Nephron progenitor cell (in vitro differentiated cells): ENCODE measurements around the gene TCF19.

Experiments
- DNase-seq: peaks from one replicate; pipeline ENCODE4 v3.0.0; 2021
- H3K27ac Mint-ChIP-seq: 2 replicates; pipeline ENCODE4 v1.8.0; 2021; ENCODE audit warnings: mild to moderate bottlenecking, moderate library complexity, mixed read lengths
- H3K27me3 Mint-ChIP-seq: 2 replicates; pipeline ENCODE4 v1.8.0; 2021; ENCODE audit warnings: mild to moderate bottlenecking, low read depth, mixed read lengths; ENCODE audit not compliant: poor library complexity
- H3K36me3 Mint-ChIP-seq: 2 replicates; pipeline ENCODE4 v1.8.0; 2021; ENCODE audit warnings: low read depth, mixed read lengths
- H3K4me1 Mint-ChIP-seq: 2 replicates; pipeline ENCODE4 v1.8.0; 2021; ENCODE audit warnings: mixed read lengths
- H3K4me3 Mint-ChIP-seq: 2 replicates; pipeline ENCODE4 v1.8.0; 2021; ENCODE audit warnings: mild to moderate bottlenecking, moderate library complexity, mixed read lengths
- H3K9me3 Mint-ChIP-seq: 2 replicates; pipeline ENCODE4 v1.8.0; 2021; ENCODE audit warnings: mild to moderate bottlenecking, moderate library complexity, mixed read lengths
- CTCF ChIP-seq: fragments of 200-600 bp; sonication (generic); IDR thresholded peaks from 2 replicates; pipeline ENCODE4 v1.5.0; 2021; ENCODE audit warnings: antibody characterized with exemption

The TCF19 gene

GRCh38 chr6:31203345-31203979 is 45.1 kb downstream of the TCF19 start:
- Mint-ChIP-seq H3K27me3 (peaks cover 7% of the 10 kb centered on the region), H3K4me1 (peaks cover 38% of the 10 kb centered on the region), H3K9me3 (peaks cover 5% of the 10 kb centered on the region), H3K36me3 (no peaks in the 10 kb centered on the region), H3K4me3 (peak overlapping the region; percentile 24), H3K27ac (peak overlapping the region; percentile 36)
- no peak for TF ChIP-seq CTCF
- DNase-seq, result no peak

GRCh38 chr6:31204751-31205145 is 46.4 kb downstream of the TCF19 start:
- peaks cover 38% of the 10 kb centered on the region for H3K4me1 Mint-ChIP-seq
- H3K4me3 Mint-ChIP-seq, result no peak overlapping the region
- H3K9me3 Mint-ChIP-seq, result peaks cover 5% of the 10 kb centered on the region
- DNase-seq, result no peak
- H3K27ac Mint-ChIP-seq, result peak overlapping the region; percentile 36
- H3K36me3 Mint-ChIP-seq, result no peaks in the 10 kb centered on the region
- H3K27me3 Mint-ChIP-seq, result peaks cover 3% of the 10 kb centered on the region
- TF ChIP-seq CTCF, result no peak

- H3K27me3 Mint-ChIP-seq, result peaks cover 7% of the 10 kb centered on the region
- no peak overlapping the region for H3K27ac Mint-ChIP-seq
- H3K4me3 Mint-ChIP-seq, result no peak overlapping the region
- no peaks in the 10 kb centered on the region for H3K36me3 Mint-ChIP-seq
- DNase-seq, result no peak
- H3K9me3 Mint-ChIP-seq, result peaks cover 5% of the 10 kb centered on the region
- H3K4me1 Mint-ChIP-seq, result peaks cover 38% of the 10 kb centered on the region
- no peak for TF ChIP-seq CTCF
Measured at GRCh38 chr6:31205638-31206037, 47.2 kb downstream of the TCF19 start.

- no peak for TF ChIP-seq CTCF
- Mint-ChIP-seq H3K36me3 (no peaks in the 10 kb centered on the region), H3K27me3 (peaks cover 7% of the 10 kb centered on the region), H3K9me3 (no peaks in the 10 kb centered on the region), H3K27ac (no peak overlapping the region), H3K4me3 (no peak overlapping the region), H3K4me1 (peaks cover 28% of the 10 kb centered on the region)
- no peak for DNase-seq
Measured at GRCh38 chr6:31208506-31208905, 50.1 kb downstream of the TCF19 start.

- H3K4me3 Mint-ChIP-seq, result no peak overlapping the region
- no peak for TF ChIP-seq CTCF
- H3K27me3 Mint-ChIP-seq, result peaks cover 7% of the 10 kb centered on the region
- no peak overlapping the region for H3K27ac Mint-ChIP-seq
- peaks cover 21% of the 10 kb centered on the region for H3K4me1 Mint-ChIP-seq
- H3K9me3 Mint-ChIP-seq, result no peaks in the 10 kb centered on the region
- no peak for DNase-seq
- no peaks in the 10 kb centered on the region for H3K36me3 Mint-ChIP-seq
Measured at GRCh38 chr6:31209137-31209536, 50.7 kb downstream of the TCF19 start.

- peaks cover 14% of the 10 kb centered on the region for H3K4me1 Mint-ChIP-seq
- no peaks in the 10 kb centered on the region for H3K36me3 Mint-ChIP-seq
- peaks cover 7% of the 10 kb centered on the region for H3K9me3 Mint-ChIP-seq
- no peak for DNase-seq
- H3K27me3 Mint-ChIP-seq, result peaks cover 7% of the 10 kb centered on the region
- H3K27ac Mint-ChIP-seq, result no peak overlapping the region
- H3K4me3 Mint-ChIP-seq, result no peak overlapping the region
- no peak for TF ChIP-seq CTCF
Measured at GRCh38 chr6:31210123-31210522, 51.7 kb downstream of the TCF19 start.
